WTC11 (cell line): ENCODE measurements around the gene IYD.

Experiments
- CREM ChIP-seq: sonication (generic); formaldehyde crosslinking; IDR thresholded peaks from 2 replicates; pipeline ENCODE4 v1.8.1; 2022; ENCODE audit warnings: mild to moderate bottlenecking, missing genetic modification reagents, moderate library complexity
- FOXP1 ChIP-seq: sonication (generic); formaldehyde crosslinking; IDR thresholded peaks from 2 replicates; pipeline ENCODE4 v1.8.0; 2022; ENCODE audit warnings: missing genetic modification reagents, mild to moderate bottlenecking, moderate library complexity, borderline replicate concordance
- IRF2 ChIP-seq: sonication (generic); formaldehyde crosslinking; IDR thresholded peaks from 2 replicates; pipeline ENCODE4 v1.8.0; 2022; ENCODE audit warnings: low read depth, missing genetic modification reagents, borderline replicate concordance
- JUN ChIP-seq: sonication (generic); formaldehyde crosslinking; IDR thresholded peaks from 2 replicates; pipeline ENCODE4 v1.8.0; 2023; ENCODE audit warnings: mild to moderate bottlenecking, missing genetic modification reagents
- NFYB ChIP-seq: sonication (generic); formaldehyde crosslinking; conservative IDR thresholded peaks from 2 replicates; pipeline ENCODE4 v1.8.0; 2022; ENCODE audit warnings: low read depth, missing genetic modification reagents
- RELA ChIP-seq: sonication (generic); formaldehyde crosslinking; IDR thresholded peaks from 2 replicates; pipeline ENCODE4 v1.8.1; 2022; ENCODE audit warnings: missing genetic modification reagents, mild to moderate bottlenecking, borderline replicate concordance
- ZNF232 ChIP-seq: sonication (generic); formaldehyde crosslinking; IDR thresholded peaks from 2 replicates; pipeline ENCODE4 v1.8.0; 2022; ENCODE audit warnings: mild to moderate bottlenecking, missing genetic modification reagents
- ZNF263 ChIP-seq: sonication (generic); formaldehyde crosslinking; IDR thresholded peaks from 2 replicates; pipeline ENCODE4 v1.8.1; 2022; ENCODE audit warnings: low read depth, mild to moderate bottlenecking, moderate library complexity, missing genetic modification reagents
- ZNF317 ChIP-seq: sonication (generic); formaldehyde crosslinking; IDR thresholded peaks from 2 replicates; pipeline ENCODE4 v1.8.1; 2023; ENCODE audit warnings: low read depth, mild to moderate bottlenecking, moderate library complexity, missing genetic modification reagents, borderline replicate concordance
- TF ChIP-seq, protein P1 (sequence below): fragments of 200-600 bp; IDR thresholded peaks from 2 replicates; pipeline ENCODE4 v1.8.0; 2022; ENCODE audit warnings: antibody characterized with exemption
- TF ChIP-seq, protein P2 (sequence below): fragments of 250-450 bp; sonication (Bioruptor Pico); IDR thresholded peaks from 2 replicates; pipeline ENCODE4 v1.9.0; 2021; ENCODE audit warnings: mild to moderate bottlenecking
- TF ChIP-seq, protein P3 (sequence below): sonication (generic); formaldehyde crosslinking; IDR thresholded peaks from 2 replicates; pipeline ENCODE4 v1.8.0; 2023; ENCODE audit warnings: missing genetic modification reagents
- TF ChIP-seq, protein P4 (sequence below): sonication (generic); formaldehyde crosslinking; IDR thresholded peaks from 2 replicates; pipeline ENCODE4 v1.8.1; 2022; ENCODE audit warnings: mild to moderate bottlenecking, moderate library complexity, missing genetic modification reagents
- TF ChIP-seq, protein P5 (sequence below): sonication (generic); formaldehyde crosslinking; IDR thresholded peaks from 2 replicates; pipeline ENCODE4 v1.8.1; 2022; ENCODE audit warnings: mild to moderate bottlenecking, missing genetic modification reagents, moderate library complexity, borderline replicate concordance

DNA sequence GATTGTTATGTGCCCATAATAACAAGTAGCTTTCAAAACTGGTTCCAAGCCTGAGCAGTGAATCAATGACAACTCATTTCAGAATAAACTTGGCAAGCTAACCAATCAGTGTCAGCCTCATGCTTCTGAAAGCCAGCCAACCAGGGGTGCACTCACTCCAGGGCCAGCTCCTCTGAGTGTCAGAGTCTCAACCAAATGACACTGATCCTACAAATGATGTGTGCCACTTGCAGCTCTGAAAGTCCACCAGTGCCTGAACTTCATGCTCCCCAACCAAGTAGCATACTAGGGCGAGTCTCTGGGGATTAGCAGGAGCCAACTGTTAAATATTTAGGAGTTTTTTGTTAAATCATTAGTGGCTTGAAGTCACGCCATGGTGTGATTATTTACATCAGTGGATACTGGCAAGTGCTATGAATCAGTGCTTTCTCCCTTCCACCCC is 4.5 kb downstream of the IYD start:
- TF ChIP-seq, protein P1, sequence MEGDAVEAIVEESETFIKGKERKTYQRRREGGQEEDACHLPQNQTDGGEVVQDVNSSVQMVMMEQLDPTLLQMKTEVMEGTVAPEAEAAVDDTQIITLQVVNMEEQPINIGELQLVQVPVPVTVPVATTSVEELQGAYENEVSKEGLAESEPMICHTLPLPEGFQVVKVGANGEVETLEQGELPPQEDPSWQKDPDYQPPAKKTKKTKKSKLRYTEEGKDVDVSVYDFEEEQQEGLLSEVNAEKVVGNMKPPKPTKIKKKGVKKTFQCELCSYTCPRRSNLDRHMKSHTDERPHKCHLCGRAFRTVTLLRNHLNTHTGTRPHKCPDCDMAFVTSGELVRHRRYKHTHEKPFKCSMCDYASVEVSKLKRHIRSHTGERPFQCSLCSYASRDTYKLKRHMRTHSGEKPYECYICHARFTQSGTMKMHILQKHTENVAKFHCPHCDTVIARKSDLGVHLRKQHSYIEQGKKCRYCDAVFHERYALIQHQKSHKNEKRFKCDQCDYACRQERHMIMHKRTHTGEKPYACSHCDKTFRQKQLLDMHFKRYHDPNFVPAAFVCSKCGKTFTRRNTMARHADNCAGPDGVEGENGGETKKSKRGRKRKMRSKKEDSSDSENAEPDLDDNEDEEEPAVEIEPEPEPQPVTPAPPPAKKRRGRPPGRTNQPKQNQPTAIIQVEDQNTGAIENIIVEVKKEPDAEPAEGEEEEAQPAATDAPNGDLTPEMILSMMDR: no peak
- TF ChIP-seq, protein P2, sequence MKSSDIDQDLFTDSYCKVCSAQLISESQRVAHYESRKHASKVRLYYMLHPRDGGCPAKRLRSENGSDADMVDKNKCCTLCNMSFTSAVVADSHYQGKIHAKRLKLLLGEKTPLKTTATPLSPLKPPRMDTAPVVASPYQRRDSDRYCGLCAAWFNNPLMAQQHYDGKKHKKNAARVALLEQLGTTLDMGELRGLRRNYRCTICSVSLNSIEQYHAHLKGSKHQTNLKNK (CRISPR knock-in tag): no peak
- TF ChIP-seq, protein P3, sequence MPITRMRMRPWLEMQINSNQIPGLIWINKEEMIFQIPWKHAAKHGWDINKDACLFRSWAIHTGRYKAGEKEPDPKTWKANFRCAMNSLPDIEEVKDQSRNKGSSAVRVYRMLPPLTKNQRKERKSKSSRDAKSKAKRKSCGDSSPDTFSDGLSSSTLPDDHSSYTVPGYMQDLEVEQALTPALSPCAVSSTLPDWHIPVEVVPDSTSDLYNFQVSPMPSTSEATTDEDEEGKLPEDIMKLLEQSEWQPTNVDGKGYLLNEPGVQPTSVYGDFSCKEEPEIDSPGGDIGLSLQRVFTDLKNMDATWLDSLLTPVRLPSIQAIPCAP: no peak
- no peak for TF ChIP-seq ZNF263 (CRISPR knock-in tag)
- TF ChIP-seq NFYB (CRISPR knock-in tag): no peak
- no peak for TF ChIP-seq FOXP1 (CRISPR knock-in tag)
- no peak for TF ChIP-seq ZNF232 (CRISPR knock-in tag)
- TF ChIP-seq ZNF317 (CRISPR knock-in tag): no peak
- TF ChIP-seq RELA (CRISPR knock-in tag): no peak
- TF ChIP-seq, protein P4, sequence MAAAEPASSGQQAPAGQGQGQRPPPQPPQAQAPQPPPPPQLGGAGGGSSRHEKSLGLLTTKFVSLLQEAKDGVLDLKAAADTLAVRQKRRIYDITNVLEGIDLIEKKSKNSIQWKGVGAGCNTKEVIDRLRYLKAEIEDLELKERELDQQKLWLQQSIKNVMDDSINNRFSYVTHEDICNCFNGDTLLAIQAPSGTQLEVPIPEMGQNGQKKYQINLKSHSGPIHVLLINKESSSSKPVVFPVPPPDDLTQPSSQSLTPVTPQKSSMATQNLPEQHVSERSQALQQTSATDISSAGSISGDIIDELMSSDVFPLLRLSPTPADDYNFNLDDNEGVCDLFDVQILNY (CRISPR knock-in tag): no peak
- TF ChIP-seq JUN (CRISPR knock-in tag): no peak
- TF ChIP-seq, protein P5, sequence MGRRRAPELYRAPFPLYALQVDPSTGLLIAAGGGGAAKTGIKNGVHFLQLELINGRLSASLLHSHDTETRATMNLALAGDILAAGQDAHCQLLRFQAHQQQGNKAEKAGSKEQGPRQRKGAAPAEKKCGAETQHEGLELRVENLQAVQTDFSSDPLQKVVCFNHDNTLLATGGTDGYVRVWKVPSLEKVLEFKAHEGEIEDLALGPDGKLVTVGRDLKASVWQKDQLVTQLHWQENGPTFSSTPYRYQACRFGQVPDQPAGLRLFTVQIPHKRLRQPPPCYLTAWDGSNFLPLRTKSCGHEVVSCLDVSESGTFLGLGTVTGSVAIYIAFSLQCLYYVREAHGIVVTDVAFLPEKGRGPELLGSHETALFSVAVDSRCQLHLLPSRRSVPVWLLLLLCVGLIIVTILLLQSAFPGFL (CRISPR knock-in tag): no peak
- TF ChIP-seq CREM (CRISPR knock-in tag): no peak
- no peak for TF ChIP-seq IRF2 (CRISPR knock-in tag)
